Measurements from ENCODE around the gene SH2D3A.
A peak's percentile ranks its signal among the peaks of the same experiment; 100 is the strongest.
"Not testable (repeated sequence)": the region's sequence is repeated elsewhere in the genome, so short reads cannot be mapped to it uniquely, and the experiment has no call there.

SH2D3A gene

DNA sequence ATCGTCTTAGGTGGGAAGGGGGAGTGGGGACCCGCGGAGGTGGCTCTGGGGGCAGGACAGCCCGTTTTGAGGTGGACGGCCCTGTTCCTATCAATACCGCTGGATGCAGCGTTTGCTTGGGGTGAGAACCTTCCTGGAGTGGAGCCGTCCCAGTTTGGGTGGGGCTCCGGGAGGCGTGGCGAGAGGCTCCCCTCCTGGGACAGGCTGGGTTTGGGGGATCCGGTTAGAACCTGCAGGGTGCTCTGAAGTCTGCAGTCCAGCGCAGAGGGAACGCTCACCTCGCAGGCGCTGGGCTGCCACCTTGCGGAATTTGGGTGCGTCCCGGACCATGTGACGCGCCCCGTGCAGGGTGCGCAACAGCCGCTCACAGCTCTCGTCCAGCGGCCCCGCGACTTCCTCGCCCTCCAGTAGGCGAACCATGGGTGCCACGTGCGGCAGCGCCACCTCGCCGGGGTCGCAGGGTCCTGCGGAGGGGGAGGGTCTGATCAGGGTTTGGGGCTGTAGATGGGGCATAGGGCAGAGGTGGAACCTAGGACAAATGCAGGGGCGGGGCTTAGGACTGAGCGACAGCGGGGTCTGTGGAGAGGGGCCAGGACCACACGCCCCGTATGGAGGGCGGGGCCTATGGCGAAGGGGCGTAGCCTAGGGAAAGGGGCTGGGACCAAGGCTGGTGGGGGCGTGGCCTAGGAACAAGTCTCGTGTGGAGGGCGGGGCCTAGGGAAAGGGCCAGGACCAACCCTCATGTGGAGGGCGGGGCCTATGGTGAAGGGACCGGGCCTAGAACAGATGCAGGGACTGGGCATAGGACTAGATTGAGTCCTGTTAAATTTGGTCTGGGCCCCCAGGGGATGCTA lies 13.8 kb downstream of the SH2D3A start:
- H3K36me3 Mint-ChIP-seq = peaks cover 12% of the 10 kb centered on the region
- peak overlapping the region; percentile 73 for H3K4me3 Mint-ChIP-seq
- no peaks in the 10 kb centered on the region for H3K9me3 Mint-ChIP-seq

DNA sequence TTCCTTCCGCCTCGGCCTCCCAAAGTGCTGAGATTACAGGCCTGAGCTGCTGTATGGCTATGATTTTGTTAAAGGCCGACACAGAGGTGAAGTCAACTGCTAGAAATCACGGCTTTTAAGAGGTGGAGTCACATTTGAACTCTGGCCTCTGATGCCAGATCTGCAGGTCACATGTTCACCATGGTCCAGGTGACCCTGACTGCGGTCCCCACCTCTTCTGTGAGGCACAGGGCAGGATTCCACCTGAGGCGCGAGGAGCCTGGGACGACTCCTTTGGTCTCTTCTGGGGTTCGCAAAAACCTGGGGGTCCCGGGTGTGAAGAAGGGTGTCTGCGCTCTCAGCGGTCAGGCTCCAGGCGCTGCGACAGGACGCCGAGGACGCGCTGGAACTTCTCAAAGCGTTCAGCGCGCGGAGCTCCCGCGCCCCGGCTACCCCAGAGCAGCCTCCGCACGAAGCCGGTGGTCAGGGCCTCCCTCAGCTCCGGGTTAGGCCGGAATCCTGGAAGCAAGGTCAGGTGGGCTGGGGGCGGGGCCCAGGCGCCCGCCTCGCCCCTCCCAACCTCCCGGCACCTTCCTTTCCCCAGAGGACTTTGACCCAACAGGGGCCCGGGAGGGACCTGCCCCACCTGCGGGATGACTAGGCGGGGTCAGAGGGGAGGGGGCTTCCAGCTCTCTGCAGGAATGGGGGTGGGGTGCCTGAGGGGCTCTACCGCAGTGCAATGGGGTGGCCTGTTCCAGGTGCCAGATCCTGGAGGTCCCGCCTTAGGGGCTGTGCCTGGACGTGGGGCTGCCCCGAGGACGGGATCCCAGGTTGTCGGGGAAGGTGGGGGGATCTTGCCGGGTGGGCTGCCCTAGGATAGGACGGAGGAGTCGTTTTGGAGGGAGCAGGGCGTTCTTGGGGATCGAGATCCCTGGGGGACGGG lies 14.7 kb downstream of the SH2D3A start:
- no peaks in the 10 kb centered on the region for H3K9me3 Mint-ChIP-seq
- H3K4me1 Mint-ChIP-seq = peaks cover 5% of the 10 kb centered on the region
- H3K36me3 Mint-ChIP-seq = peaks cover 16% of the 10 kb centered on the region
- peak overlapping the region; percentile 73 for H3K4me3 Mint-ChIP-seq
- no peak overlapping the region for H3K27ac Mint-ChIP-seq
- no peaks in the 10 kb centered on the region for H3K27me3 Mint-ChIP-seq

More for the DNA sequence above, 13.8 kb downstream of the SH2D3A start:
- Mint-ChIP-seq H3K4me1 (peaks cover 5% of the 10 kb centered on the region), H3K27ac (peak overlapping the region; percentile 86), H3K27me3 (no peaks in the 10 kb centered on the region)

GRCh38 chr19:6751189-6751588 lies 16.0 kb downstream of the SH2D3A start:
- Mint-ChIP-seq H3K9me3 (no peaks in the 10 kb centered on the region), H3K36me3 (peaks cover 16% of the 10 kb centered on the region), H3K27ac (no peak overlapping the region), H3K4me3 (no peak overlapping the region), H3K4me1 (peaks cover 5% of the 10 kb centered on the region), H3K27me3 (no peaks in the 10 kb centered on the region)

DNA sequence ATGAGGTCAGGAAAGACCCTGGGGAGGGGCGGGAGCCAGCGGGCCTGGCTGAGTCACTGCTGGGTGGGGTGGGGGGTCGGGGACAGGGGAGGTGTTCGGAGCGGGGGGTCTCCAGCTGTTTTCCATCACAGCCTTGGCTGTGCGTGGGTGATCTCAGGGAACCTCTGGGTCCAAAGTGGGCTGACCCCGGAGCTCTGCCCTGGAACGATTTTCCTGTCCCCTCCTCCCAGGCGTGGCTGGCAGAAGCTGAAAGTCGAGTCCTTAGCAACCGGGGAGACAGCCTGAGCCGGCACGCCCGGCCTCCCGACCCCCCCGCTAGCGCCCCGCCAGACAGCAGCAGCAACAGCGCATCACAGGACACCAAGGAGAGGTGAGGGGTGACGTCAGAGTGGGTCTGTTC lies 17.2 kb downstream of the SH2D3A start:
- Mint-ChIP-seq H3K36me3 (peaks cover 16% of the 10 kb centered on the region), H3K4me3 (no peak overlapping the region), H3K4me1 (peaks cover 5% of the 10 kb centered on the region), H3K27me3 (no peaks in the 10 kb centered on the region), H3K27ac (no peak overlapping the region), H3K9me3 (no peaks in the 10 kb centered on the region)

- H3K4me3 Mint-ChIP-seq, H3K36me3 Mint-ChIP-seq, H3K27me3 Mint-ChIP-seq, H3K9me3 Mint-ChIP-seq, H3K27ac Mint-ChIP-seq, H3K4me1 Mint-ChIP-seq: not testable (repeated sequence)
These were observed 18.7 kb downstream of the SH2D3A start for GRCh38 chr19:6748543-6748942.

GRCh38 chr19:6745965-6746364 lies 21.3 kb downstream of the SH2D3A start:
- no peak overlapping the region for H3K4me3 Mint-ChIP-seq
- no peaks in the 10 kb centered on the region for H3K9me3 Mint-ChIP-seq
- peaks cover 4% of the 10 kb centered on the region for H3K4me1 Mint-ChIP-seq
- no peaks in the 10 kb centered on the region for H3K27me3 Mint-ChIP-seq
- peaks cover 10% of the 10 kb centered on the region for H3K36me3 Mint-ChIP-seq
- H3K27ac Mint-ChIP-seq = no peak overlapping the region

GRCh38 chr19:6744381-6745301 lies 22.6 kb downstream of the SH2D3A start:
- H3K36me3 Mint-ChIP-seq = peaks cover 10% of the 10 kb centered on the region
- H3K4me3 Mint-ChIP-seq = no peak overlapping the region
- no peaks in the 10 kb centered on the region for H3K9me3 Mint-ChIP-seq

GRCh38 chr19:6743714-6744380 lies 23.4 kb downstream of the SH2D3A start:
- peaks cover 10% of the 10 kb centered on the region for H3K36me3 Mint-ChIP-seq
- H3K4me3 Mint-ChIP-seq = no peak overlapping the region
- H3K27ac Mint-ChIP-seq = peak overlapping the region; percentile 90
- peaks cover 12% of the 10 kb centered on the region for H3K4me1 Mint-ChIP-seq
- no peaks in the 10 kb centered on the region for H3K27me3 Mint-ChIP-seq
- no peaks in the 10 kb centered on the region for H3K9me3 Mint-ChIP-seq

More at GRCh38 chr19:6744381-6745301, 22.6 kb downstream of the SH2D3A start:
- H3K27me3 Mint-ChIP-seq = no peaks in the 10 kb centered on the region
- peaks cover 6% of the 10 kb centered on the region for H3K4me1 Mint-ChIP-seq
- peak overlapping the region; percentile 90 for H3K27ac Mint-ChIP-seq

- no peak overlapping the region for H3K27ac Mint-ChIP-seq
- peaks cover 20% of the 10 kb centered on the region for H3K4me1 Mint-ChIP-seq
- H3K4me3 Mint-ChIP-seq = no peak overlapping the region
- H3K9me3 Mint-ChIP-seq = no peaks in the 10 kb centered on the region
- no peaks in the 10 kb centered on the region for H3K27me3 Mint-ChIP-seq
- H3K36me3 Mint-ChIP-seq = peaks cover 4% of the 10 kb centered on the region
These were observed 24.2 kb downstream of the SH2D3A start for GRCh38 chr19:6743066-6743465.

GRCh38 chr19:6740589-6741343 lies 26.5 kb downstream of the SH2D3A start:
- Mint-ChIP-seq H3K9me3 (no peaks in the 10 kb centered on the region), H3K36me3 (peaks cover 3% of the 10 kb centered on the region), H3K27me3 (no peaks in the 10 kb centered on the region), H3K4me1 (peaks cover 32% of the 10 kb centered on the region), H3K27ac (peak overlapping the region; percentile 59), H3K4me3 (peak overlapping the region; percentile 83)

GRCh38 chr19:6739883-6740588 lies 27.2 kb downstream of the SH2D3A start:
- peaks cover 3% of the 10 kb centered on the region for H3K36me3 Mint-ChIP-seq
- peaks cover 34% of the 10 kb centered on the region for H3K4me1 Mint-ChIP-seq
- H3K27ac Mint-ChIP-seq = no peak overlapping the region
- peak overlapping the region; percentile 83 for H3K4me3 Mint-ChIP-seq
- no peaks in the 10 kb centered on the region for H3K27me3 Mint-ChIP-seq
- no peaks in the 10 kb centered on the region for H3K9me3 Mint-ChIP-seq

DNA sequence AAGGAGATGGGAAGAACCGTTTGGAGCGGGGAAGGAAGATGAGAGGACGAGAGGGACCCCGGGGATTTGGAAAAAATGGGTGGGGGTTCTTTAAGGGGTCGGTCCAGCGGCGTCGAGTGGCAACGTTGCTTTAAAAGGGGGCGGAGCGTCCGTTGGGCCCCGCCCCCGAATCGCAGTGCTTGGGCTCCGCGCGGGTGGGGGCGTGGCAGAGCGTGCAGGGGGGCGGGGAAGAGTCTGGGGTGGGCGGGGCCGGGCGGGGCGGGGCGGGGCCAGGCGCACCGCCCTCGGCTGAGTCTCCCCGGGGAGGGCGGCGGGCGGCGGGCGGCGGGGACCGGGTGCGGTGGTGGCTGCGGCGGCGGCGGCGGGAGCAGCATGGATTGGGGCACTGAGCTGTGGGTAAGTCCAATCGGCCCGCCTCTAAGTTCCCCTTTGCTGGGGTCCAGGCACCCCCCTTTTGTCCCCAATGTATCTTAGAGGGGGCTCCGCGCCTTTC lies 27.8 kb downstream of the SH2D3A start, which contains the start of gene TRIP10:
Gene TRIP10, plus strand, starts transcription at position 291 of the 493 bp plus-strand sequence. Its CDS starts 82 bp downstream, at position 373.
- Mint-ChIP-seq H3K4me1 (peaks cover 34% of the 10 kb centered on the region), H3K4me3 (peak within 1 kb of the TSS; percentile 88), H3K9me3 (no peaks in the 10 kb centered on the region), H3K27me3 (no peaks in the 10 kb centered on the region), H3K27ac (peak within 1 kb of the TSS; percentile 82), H3K36me3 (peaks cover 3% of the 10 kb centered on the region)

DNA sequence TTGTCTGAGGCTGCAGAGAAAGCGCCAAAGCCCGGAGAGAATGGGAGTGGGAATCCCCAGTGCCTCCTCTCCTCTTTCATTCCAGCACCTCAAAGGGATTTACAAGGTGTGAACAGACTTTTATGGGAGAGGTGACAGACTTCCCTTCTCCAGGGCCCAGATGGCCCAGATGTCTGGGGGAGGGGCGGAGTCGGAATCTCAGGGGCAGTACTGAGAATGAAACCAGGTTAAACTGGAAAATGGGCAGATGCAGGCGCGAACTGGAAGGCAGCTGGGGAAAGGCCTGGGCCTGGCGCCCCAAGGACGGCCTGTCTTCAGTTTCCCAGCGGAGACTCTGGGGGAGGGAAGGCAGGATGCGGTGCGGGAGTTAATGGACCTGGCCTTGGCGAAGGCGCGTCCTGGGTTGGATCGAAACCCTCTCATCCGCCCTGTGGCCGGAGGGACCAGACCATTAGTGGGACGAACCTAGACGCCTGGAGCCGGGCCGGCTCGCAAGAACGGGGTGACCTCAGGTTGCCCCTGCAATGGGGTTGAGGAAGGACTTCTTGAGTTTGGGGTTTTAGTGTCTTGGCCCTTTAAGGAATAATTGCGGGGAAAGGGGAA lies 28.3 kb downstream of the SH2D3A start:
- peaks cover 34% of the 10 kb centered on the region for H3K4me1 Mint-ChIP-seq
- peak overlapping the region; percentile 82 for H3K27ac Mint-ChIP-seq
- no peaks in the 10 kb centered on the region for H3K27me3 Mint-ChIP-seq
- no peaks in the 10 kb centered on the region for H3K9me3 Mint-ChIP-seq
- peaks cover 3% of the 10 kb centered on the region for H3K36me3 Mint-ChIP-seq
- peak overlapping the region; percentile 88 for H3K4me3 Mint-ChIP-seq

Measured in activated naive CD4-positive, alpha-beta T cell treated with anti-CD3 and anti-CD28 coated beads, Interleukin-2, amount 50 U/mL, for 24 hours (primary cell).